ENCODE measurements around the gene ABLIM1. TPM values are rescaled to one million over a fixed set of nuclear protein-coding genes. Genes with fewer than 3 reads are reported as not detected.

Gene ABLIM1
- total and polyA plus RNA-seq, 2 of the 13 experiments (the other 11 are each of a cell fraction or from before 2014, with no cell fraction given), result 59.4 to 92.7 TPM

DNA sequence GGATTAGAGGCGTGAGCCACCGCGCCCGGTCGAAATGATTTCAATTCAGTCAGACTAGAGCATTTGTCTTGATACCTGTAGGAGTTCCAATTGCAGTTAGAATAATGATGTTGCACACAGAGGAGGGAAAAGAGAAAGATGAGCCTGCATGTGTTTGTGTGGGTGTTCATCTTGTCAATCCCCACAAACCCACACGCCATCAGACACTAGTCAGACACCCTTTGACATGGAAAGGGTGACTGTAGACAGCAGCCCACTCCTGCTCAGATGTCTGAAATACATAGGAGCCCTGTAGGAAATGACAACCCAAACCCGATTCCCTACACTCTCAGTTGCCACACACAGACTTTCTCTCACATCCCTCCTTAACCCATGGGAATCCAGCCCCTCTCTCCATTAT lies 92.0 kb downstream of the ABLIM1 start:
- DNase-seq (ENCODE audit: low spot score), result no peak
- ChIA-PET POLR2A (no interaction called here), CTCF (ENCODE audit: low intra/inter-chr PET ratio, low total read pairs) (no interaction called here)
- BruUV-seq (replicated peaks), result no TSS peak
- TF ChIP-seq ZC3H13 (CRISPR knock-in tag; IDR thresholded peaks at IDR 0.05) (no peak), NFE2 (CRISPR knock-in tag; IDR thresholded peaks at IDR 0.05) (no peak)
- TF ChIP-seq, protein P1, sequence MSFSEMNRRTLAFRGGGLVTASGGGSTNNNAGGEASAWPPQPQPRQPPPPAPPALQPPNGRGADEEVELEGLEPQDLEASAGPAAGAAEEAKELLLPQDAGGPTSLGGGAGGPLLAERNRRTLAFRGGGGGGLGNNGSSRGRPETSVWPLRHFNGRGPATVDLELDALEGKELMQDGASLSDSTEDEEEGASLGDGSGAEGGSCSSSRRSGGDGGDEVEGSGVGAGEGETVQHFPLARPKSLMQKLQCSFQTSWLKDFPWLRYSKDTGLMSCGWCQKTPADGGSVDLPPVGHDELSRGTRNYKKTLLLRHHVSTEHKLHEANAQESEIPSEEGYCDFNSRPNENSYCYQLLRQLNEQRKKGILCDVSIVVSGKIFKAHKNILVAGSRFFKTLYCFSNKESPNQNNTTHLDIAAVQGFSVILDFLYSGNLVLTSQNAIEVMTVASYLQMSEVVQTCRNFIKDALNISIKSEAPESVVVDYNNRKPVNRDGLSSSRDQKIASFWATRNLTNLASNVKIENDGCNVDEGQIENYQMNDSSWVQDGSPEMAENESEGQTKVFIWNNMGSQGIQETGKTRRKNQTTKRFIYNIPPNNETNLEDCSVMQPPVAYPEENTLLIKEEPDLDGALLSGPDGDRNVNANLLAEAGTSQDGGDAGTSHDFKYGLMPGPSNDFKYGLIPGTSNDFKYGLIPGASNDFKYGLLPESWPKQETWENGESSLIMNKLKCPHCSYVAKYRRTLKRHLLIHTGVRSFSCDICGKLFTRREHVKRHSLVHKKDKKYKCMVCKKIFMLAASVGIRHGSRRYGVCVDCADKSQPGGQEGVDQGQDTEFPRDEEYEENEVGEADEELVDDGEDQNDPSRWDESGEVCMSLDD (CRISPR knock-in tag; IDR thresholded peaks at IDR 0.05; ENCODE audit: borderline replicate concordance), result no peak
- WGBS (ENCODE audit: low lambda C conversion rate), result 87% methylated on average over 7 of the region's 7 CpGs
- no peaks in the 10 kb centered on the region for H3K79me2 ChIP-seq (ENCODE audit: insufficient read depth, low read length)
- no peak for ATAC-seq
- H3K27me3 ChIP-seq (ENCODE audit: control insufficient read depth in 1 of 2, insufficient read depth in 2 of 2, low read length in 2 of 2), result no peaks in the 10 kb centered on the region
- H4K20me1 ChIP-seq (ENCODE audit: insufficient read depth, low read length), result no peaks in the 10 kb centered on the region
- no peaks in the 10 kb centered on the region for H3K36me3 ChIP-seq (replicated peaks in 1 of 2; ENCODE audit: control insufficient read depth in 1 of 2, insufficient read depth in 2 of 2, low read length in 2 of 2)
- H3K4me2 ChIP-seq (ENCODE audit: low read depth, low read length), result no peak overlapping the region
- H3K4me1 ChIP-seq (ENCODE audit: insufficient read depth, low read length), result no peaks in the 10 kb centered on the region
- intact Hi-C loops (cut with micrococcal nuclease; ENCODE audit: unreplicated experiment), result no loop called here
- in situ Hi-C loops (cut with HindIII; ENCODE audit: extremely low pct_ligation_motif_present, low pct_unique_long_range_greater_than_20kb), result no loop called here
- no peak overlapping the region for H3K4me3 ChIP-seq (replicated peaks in 1 of 3; ENCODE audit: insufficient read depth in 1 of 3, low read depth in 2 of 3, low read length in 3 of 3)
- H3K9me3 ChIP-seq (ENCODE audit: low read length), result no peaks in the 10 kb centered on the region
- H2AFZ ChIP-seq (ENCODE audit: low read length), result no peak overlapping the region
- FAIRE-seq, result no peak
- H3K9ac ChIP-seq (ENCODE audit: insufficient read depth, low read depth, low read length), result no peak overlapping the region
- no peak overlapping the region for H3K27ac ChIP-seq (ENCODE audit: extremely low read length, insufficient read depth, low read length)

DNA sequence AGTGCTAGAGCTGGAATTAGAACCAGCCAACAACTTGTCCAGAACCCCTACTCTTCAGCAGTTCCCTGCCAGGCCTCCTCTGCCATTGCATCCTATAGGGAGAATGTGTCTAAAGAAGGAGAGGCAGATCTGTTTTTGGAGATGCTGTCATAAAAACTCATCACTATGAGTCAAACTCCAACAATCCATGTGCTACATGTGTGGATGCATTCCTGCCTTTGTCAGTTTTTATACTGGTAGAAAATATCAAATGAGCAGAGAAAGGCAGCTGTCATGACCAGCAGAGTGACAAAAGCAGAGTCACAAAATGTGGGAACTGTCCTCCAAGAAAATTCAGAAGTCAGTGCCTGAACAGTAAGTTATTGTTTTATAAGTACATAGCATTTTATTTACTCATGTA lies 93.0 kb downstream of the ABLIM1 start:
- no peak for DNase-seq (ENCODE audit: low spot score)
- intact Hi-C loops (cut with micrococcal nuclease; ENCODE audit: unreplicated experiment), result no loop called here
- Histone ChIP-seq H4K20me1 (ENCODE audit: insufficient read depth, low read length) (no peaks in the 10 kb centered on the region), H3K4me3 (replicated peaks in 1 of 3; ENCODE audit: insufficient read depth in 1 of 3, low read depth in 2 of 3, low read length in 3 of 3) (no peak overlapping the region), H3K9me3 (ENCODE audit: low read length) (no peaks in the 10 kb centered on the region), H3K27me3 (ENCODE audit: control insufficient read depth in 1 of 2, insufficient read depth in 2 of 2, low read length in 2 of 2) (no peaks in the 10 kb centered on the region), H2AFZ (ENCODE audit: low read length) (no peak overlapping the region), H3K79me2 (ENCODE audit: insufficient read depth, low read length) (no peaks in the 10 kb centered on the region), H3K27ac (ENCODE audit: extremely low read length, insufficient read depth, low read length) (no peak overlapping the region), H3K4me2 (ENCODE audit: low read depth, low read length) (no peak overlapping the region), H3K9ac (ENCODE audit: insufficient read depth, low read depth, low read length) (no peak overlapping the region), H3K4me1 (ENCODE audit: insufficient read depth, low read length) (no peaks in the 10 kb centered on the region), H3K36me3 (replicated peaks in 1 of 2; ENCODE audit: control insufficient read depth in 1 of 2, insufficient read depth in 2 of 2, low read length in 2 of 2) (no peaks in the 10 kb centered on the region)
- no peak for FAIRE-seq
- ChIA-PET CTCF (ENCODE audit: low intra/inter-chr PET ratio, low total read pairs) (no interaction called here), POLR2A (no interaction called here)
- in situ Hi-C loops (cut with HindIII; ENCODE audit: extremely low pct_ligation_motif_present, low pct_unique_long_range_greater_than_20kb), result no loop called here
- no TSS peak for BruUV-seq (replicated peaks)
- ATAC-seq, result no peak
- TF ChIP-seq ZFYVE20 (CRISPR knock-in tag; IDR thresholded peaks at IDR 0.05; ENCODE audit: borderline replicate concordance, low read depth) (no peak), ZSCAN31 (CRISPR knock-in tag; IDR thresholded peaks at IDR 0.05; ENCODE audit: low read depth) (no peak), CHCHD3 (CRISPR knock-in tag; IDR thresholded peaks at IDR 0.05) (no peak), PRMT3 (CRISPR knock-in tag; IDR thresholded peaks at IDR 0.05; ENCODE audit: borderline replicate concordance, low read depth) (no peak), DR1 (CRISPR knock-in tag; IDR thresholded peaks at IDR 0.05) (no peak), THAP11 (CRISPR knock-in tag; IDR thresholded peaks at IDR 0.05) (no peak), MEIS1 (CRISPR knock-in tag; IDR thresholded peaks at IDR 0.05; ENCODE audit: borderline replicate concordance) (no peak), MAFK (conservative IDR thresholded peaks at IDR 0.05 in 1 of 2, IDR thresholded peaks at IDR 0.05 in 1 of 2; ENCODE audit: low read length in 2 of 2) (no peak), MBD4 (IDR thresholded peaks at IDR 0.05; ENCODE audit: borderline replicate concordance, low read length) (no peak), NFYB (CRISPR knock-in tag; IDR thresholded peaks at IDR 0.05) (no peak)
- TF ChIP-seq, protein P2, sequence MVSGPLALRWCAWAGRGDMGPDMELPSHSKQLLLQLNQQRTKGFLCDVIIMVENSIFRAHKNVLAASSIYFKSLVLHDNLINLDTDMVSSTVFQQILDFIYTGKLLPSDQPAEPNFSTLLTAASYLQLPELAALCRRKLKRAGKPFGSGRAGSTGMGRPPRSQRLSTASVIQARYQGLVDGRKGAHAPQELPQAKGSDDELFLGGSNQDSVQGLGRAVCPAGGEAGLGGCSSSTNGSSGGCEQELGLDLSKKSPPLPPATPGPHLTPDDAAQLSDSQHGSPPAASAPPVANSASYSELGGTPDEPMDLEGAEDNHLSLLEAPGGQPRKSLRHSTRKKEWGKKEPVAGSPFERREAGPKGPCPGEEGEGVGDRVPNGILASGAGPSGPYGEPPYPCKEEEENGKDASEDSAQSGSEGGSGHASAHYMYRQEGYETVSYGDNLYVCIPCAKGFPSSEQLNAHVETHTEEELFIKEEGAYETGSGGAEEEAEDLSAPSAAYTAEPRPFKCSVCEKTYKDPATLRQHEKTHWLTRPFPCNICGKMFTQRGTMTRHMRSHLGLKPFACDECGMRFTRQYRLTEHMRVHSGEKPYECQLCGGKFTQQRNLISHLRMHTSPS (CRISPR knock-in tag; IDR thresholded peaks at IDR 0.05; ENCODE audit: low read depth), result no peak

Measured in HepG2 (cell line).